ENCODE measurements around the gene MT2A. TPM values are rescaled to one million over a fixed set of nuclear protein-coding genes. Genes with fewer than 3 reads are reported as not detected.

Gene MT2A
- total and polyA plus RNA-seq, 2 donors from 2014 or later, result 315 to 507 TPM

DNA sequence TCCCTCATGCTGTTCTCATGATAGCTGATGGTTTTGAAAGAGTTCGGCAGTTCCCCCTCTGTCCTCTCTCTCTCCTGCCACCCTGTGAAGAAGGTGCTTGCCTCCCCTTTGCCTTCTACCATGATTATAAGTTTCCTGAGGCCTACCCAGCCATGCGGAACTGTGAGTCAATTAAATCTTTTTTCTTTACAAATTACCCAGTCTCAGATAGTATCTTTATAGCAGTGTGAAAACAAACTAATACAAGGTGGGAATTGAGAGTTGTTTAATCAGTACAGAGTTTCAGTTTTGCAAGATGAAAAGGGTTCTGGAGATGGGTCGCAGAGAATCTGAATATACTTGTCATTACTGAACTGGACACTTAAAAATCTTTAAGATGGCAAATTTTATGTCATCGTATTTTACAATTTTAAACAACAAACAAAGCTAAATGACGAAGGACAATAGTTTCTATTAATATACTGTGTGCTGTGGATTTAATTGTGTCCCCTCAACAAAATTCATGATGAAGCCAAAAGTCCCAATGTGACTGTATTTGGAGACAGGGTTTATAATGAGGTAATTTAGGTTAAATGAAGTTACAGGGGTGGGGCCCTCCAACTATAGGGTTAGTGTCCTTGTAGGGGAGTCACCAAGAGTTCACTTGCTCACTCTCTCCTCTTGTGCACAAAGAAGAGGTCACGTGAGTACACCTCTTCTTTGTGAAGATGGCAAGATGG is 14.7 kb upstream of the MT2A start:
- peaks cover 6% of the 10 kb centered on the region for H3K27me3 ChIP-seq (ENCODE audit: control insufficient read depth, insufficient read depth, low read length)
- no peak overlapping the region for H3K27ac ChIP-seq (ENCODE audit: low read depth in 2 of 2, low read length in 2 of 2)
- TF ChIP-seq, protein P1, sequence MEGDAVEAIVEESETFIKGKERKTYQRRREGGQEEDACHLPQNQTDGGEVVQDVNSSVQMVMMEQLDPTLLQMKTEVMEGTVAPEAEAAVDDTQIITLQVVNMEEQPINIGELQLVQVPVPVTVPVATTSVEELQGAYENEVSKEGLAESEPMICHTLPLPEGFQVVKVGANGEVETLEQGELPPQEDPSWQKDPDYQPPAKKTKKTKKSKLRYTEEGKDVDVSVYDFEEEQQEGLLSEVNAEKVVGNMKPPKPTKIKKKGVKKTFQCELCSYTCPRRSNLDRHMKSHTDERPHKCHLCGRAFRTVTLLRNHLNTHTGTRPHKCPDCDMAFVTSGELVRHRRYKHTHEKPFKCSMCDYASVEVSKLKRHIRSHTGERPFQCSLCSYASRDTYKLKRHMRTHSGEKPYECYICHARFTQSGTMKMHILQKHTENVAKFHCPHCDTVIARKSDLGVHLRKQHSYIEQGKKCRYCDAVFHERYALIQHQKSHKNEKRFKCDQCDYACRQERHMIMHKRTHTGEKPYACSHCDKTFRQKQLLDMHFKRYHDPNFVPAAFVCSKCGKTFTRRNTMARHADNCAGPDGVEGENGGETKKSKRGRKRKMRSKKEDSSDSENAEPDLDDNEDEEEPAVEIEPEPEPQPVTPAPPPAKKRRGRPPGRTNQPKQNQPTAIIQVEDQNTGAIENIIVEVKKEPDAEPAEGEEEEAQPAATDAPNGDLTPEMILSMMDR (IDR thresholded peaks at IDR 0.05; ENCODE audit: borderline replicate concordance, extremely low read depth, insufficient read depth), result no peak
- intact Hi-C loops (cut with DNase I), result no loop called here
- no peak for DNase-seq
- no peak overlapping the region for H3K9ac ChIP-seq (ENCODE audit: low read length in 3 of 3)
- no peak overlapping the region for H3K4me3 ChIP-seq (ENCODE audit: low read length in 3 of 3)
- peaks cover 0 to 6% (median 0%) of the 10 kb centered on the region in 3 donors for H3K4me1 ChIP-seq (ENCODE audit: control insufficient read depth in 2 of 3, insufficient read depth in 2 of 3, low read depth in 1 of 3, low read length in 3 of 3)
- FAIRE-seq, result no peak
- H3K36me3 ChIP-seq (ENCODE audit: control insufficient read depth in 2 of 3, insufficient read depth in 3 of 3, low read length in 3 of 3), result no peaks in the 10 kb centered on the region
- no peaks in the 10 kb centered on the region for H3K9me3 ChIP-seq (ENCODE audit: control insufficient read depth in 2 of 3, insufficient read depth in 1 of 3, low read length in 3 of 3)

DNA sequence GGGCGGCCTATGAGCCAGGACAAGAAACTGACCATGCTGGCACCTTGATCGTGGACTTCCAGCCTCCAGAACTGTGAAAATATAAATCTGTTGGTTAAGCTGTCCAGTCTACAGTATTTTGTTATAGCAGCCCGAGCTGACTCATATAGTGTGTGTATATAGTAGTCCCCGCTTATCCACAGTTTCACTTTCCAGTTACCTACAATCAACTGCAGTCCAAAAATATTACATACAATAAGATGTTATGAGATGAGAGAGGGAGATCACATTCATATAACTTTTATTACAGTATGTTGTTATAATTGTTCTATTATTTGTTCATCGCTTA is 14.1 kb upstream of the MT2A start:
- intact Hi-C loops (cut with DNase I), result no loop called here
- TF ChIP-seq, protein P1 (IDR thresholded peaks at IDR 0.05; ENCODE audit: borderline replicate concordance, extremely low read depth, insufficient read depth), result no peak
- FAIRE-seq (no peak), DNase-seq (no peak)
- Histone ChIP-seq H3K9me3 (ENCODE audit: control insufficient read depth in 2 of 3, insufficient read depth in 1 of 3, low read length in 3 of 3) (no peaks in the 10 kb centered on the region), H3K27ac (ENCODE audit: low read depth in 2 of 2, low read length in 2 of 2) (no peak overlapping the region), H3K4me1 (ENCODE audit: control insufficient read depth in 2 of 3, insufficient read depth in 2 of 3, low read depth in 1 of 3, low read length in 3 of 3) (peaks cover 0 to 4% (median 0%) of the 10 kb centered on the region in 3 donors), H3K4me3 (ENCODE audit: low read length in 3 of 3) (no peak overlapping the region), H3K36me3 (ENCODE audit: control insufficient read depth in 2 of 3, insufficient read depth in 3 of 3, low read length in 3 of 3) (no peaks in the 10 kb centered on the region), H3K9ac (ENCODE audit: low read length in 3 of 3) (no peak overlapping the region), H3K27me3 (ENCODE audit: control insufficient read depth, insufficient read depth, low read length) (peaks cover 5% of the 10 kb centered on the region)

DNA sequence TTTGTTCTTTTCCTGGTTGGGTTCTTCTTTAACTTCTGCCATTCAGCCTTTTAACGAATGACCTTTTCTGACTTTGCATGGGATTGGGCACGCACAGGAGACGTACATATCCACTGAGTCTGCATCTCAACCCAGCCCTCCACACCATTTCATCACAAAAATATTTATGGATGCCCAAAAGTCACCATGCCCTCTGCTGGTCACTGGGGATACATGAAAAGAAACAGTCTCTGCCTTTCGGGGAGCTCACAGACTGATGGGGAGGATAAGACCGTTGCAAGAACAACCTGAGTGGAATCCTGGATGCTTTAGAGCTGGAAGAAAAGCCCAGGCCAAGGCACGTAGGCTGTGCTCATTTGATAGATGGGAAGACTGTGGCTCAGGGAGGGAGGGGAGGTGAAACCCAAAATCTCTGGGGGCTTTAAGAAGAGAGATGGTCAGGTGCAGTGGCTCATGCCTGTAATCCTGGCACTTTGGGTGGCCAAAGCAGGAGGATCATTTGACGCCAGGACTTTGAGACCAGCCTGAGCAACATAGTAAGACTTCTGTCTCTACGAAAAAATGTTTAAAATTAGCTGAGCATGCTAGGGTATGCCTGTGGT is 7.9 kb upstream of the MT2A start:
- DNase-seq (peak in 2 of 5 donors; percentile 35 to 58), FAIRE-seq (no peak)
- Histone ChIP-seq H3K9me3 (ENCODE audit: control insufficient read depth in 2 of 3, insufficient read depth in 1 of 3, low read length in 3 of 3) (no peaks in the 10 kb centered on the region), H3K36me3 (ENCODE audit: control insufficient read depth in 2 of 3, insufficient read depth in 3 of 3, low read length in 3 of 3) (no peaks in the 10 kb centered on the region), H3K27ac (ENCODE audit: low read depth in 2 of 2, low read length in 2 of 2) (no peak overlapping the region), H3K9ac (ENCODE audit: low read length in 3 of 3) (no peak overlapping the region), H3K27me3 (ENCODE audit: control insufficient read depth, insufficient read depth, low read length) (no peaks in the 10 kb centered on the region), H3K4me3 (ENCODE audit: low read length in 3 of 3) (no peak overlapping the region), H3K4me1 (ENCODE audit: control insufficient read depth in 2 of 3, insufficient read depth in 2 of 3, low read depth in 1 of 3, low read length in 3 of 3) (no peaks in the 10 kb centered on the region)
- TF ChIP-seq, protein P1 (IDR thresholded peaks at IDR 0.05; ENCODE audit: borderline replicate concordance, extremely low read depth, insufficient read depth), result peak; percentile 54
- intact Hi-C loops (cut with DNase I), result loop anchor here (10.0 kb wide), 1 partner anchor 84 kb away; the partner anchor contains the start of gene MT1X

All from kidney (tissue), 14 donors.